KOPT-K1 (cell line): Measurements from ENCODE around the gene DHX34.
"Not testable (repeated sequence)": the region's sequence is repeated elsewhere in the genome, so short reads cannot be mapped to it uniquely, and the experiment has no call there.

ENCODE experiments used
- H3K27ac ChIP-seq: fragments of 200-600 bp; sonication (generic); 2 replicates; pipeline ENCODE4 v1.5.1; 2016; ENCODE audit warnings: antibody characterized with exemption, mild to moderate bottlenecking, low read depth, low read length; ENCODE audit not compliant: poor library complexity, severe bottlenecking
- H3K36me3 ChIP-seq: fragments of 200-600 bp; sonication (generic); 2 replicates; pipeline ENCODE4 v1.5.1; 2017; ENCODE audit warnings: antibody characterized with exemption, mild to moderate bottlenecking, low read length, moderate library complexity; ENCODE audit not compliant: insufficient read depth
- H3K9me3 ChIP-seq: fragments of 200-600 bp; sonication (generic); 2 replicates; pipeline ENCODE4 v1.5.1; 2017; ENCODE audit warnings: antibody characterized with exemption, low read length, mild to moderate bottlenecking; ENCODE audit not compliant: insufficient read depth, poor library complexity, severe bottlenecking

Gene DHX34

GRCh38 chr19:47372603-47373002 is 23.5 kb downstream of the DHX34 start:
- peaks cover 91% of the 10 kb centered on the region for H3K36me3 ChIP-seq
- no peaks in the 10 kb centered on the region for H3K9me3 ChIP-seq
- H3K27ac ChIP-seq = no peak overlapping the region

GRCh38 chr19:47373246-47374240 is 24.4 kb downstream of the DHX34 start:
- H3K36me3 ChIP-seq = peaks cover 98% of the 10 kb centered on the region
- H3K9me3 ChIP-seq = no peaks in the 10 kb centered on the region

DNA sequence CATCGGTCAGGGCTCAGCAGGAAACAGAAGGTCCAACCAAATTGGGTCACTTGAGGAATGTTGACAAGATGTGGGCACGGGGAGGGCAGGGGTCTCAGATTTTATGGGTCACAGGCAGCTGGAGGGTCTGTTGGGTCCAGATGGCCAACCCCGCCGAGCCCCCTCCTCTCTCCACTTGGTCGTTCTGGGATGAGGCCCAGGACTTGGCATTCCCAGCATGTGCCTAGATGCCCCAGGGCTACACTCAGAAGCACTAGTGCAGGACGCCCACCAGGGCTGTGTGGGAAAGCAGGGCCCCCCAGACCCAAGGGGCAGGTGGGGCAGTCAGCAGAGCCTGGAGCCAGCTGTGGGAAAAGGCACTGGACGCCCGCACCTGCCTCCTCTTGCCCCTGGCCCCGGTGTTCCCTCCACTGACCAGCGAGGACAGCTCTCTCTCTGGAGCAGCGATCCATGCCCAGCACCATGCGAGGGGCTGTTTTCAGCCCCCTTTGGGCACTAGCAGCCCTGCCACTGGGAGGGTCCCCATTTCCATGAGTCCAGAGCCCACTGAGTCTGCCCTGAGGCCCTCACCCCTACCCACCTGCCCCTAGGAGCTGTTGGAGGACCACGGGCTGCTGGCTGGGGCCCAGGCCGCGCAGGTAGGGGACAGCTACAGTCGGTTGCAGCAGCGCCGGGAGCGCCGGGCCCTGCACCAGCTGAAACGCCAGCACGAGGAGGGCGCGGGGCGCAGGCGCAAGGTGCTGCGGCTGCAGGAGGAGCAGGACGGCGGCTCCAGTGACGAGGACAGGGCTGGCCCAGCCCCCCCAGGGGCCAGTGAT is 26.0 kb downstream of the DHX34 start:
- no peaks in the 10 kb centered on the region for H3K9me3 ChIP-seq
- no peak overlapping the region for H3K27ac ChIP-seq
- H3K36me3 ChIP-seq = peaks cover 94% of the 10 kb centered on the region

More at GRCh38 chr19:47373246-47374240, 24.4 kb downstream of the DHX34 start:
- no peak overlapping the region for H3K27ac ChIP-seq

DNA sequence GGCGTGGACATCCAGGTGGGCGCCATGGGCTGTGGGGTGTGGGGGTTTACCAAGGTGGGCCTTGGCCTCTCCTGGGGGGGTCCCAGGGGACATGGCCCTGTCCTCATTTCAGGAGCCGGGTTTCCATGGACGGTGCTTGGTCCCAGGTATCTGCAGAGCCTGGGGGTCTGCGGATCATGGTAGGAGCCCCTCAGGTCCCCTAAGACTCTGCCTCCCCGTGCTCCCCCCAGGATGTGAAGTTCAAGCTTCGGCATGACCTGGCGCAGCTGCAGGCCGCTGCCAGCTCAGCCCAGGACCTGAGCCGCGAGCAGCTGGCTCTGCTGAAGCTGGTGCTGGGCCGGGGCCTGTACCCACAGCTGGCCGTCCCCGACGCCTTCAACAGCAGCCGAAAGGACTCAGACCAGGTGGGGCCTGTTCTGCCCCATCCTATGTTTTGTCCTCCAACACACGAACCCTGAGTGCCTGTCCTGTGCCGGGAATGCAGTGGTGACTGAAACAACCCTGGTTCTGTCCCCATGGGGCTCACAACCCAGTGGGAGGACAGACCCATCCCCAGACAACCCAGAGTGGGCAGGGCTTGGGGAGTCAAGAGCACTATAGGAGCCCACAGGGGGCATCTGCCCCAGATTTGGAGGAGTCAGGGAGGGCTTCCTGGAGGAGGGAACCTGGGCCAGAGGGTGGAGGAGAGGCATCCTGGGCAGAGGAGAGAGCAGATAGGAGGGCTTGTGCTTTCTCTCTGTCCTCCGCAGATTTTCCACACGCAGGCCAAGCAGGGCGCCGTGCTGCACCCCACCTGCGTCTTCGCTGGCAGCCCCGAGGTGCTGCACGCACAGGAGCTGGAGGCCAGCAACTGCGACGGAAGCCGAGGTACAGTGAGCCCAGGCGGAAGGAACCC is 26.8 kb downstream of the DHX34 start:
- no peak overlapping the region for H3K27ac ChIP-seq
- peaks cover 95% of the 10 kb centered on the region for H3K36me3 ChIP-seq
- H3K9me3 ChIP-seq = no peaks in the 10 kb centered on the region

GRCh38 chr19:47376589-47377144 is 27.6 kb downstream of the DHX34 start:
- peaks cover 95% of the 10 kb centered on the region for H3K36me3 ChIP-seq
- H3K27ac ChIP-seq = no peak overlapping the region
- H3K9me3 ChIP-seq = no peaks in the 10 kb centered on the region

DNA sequence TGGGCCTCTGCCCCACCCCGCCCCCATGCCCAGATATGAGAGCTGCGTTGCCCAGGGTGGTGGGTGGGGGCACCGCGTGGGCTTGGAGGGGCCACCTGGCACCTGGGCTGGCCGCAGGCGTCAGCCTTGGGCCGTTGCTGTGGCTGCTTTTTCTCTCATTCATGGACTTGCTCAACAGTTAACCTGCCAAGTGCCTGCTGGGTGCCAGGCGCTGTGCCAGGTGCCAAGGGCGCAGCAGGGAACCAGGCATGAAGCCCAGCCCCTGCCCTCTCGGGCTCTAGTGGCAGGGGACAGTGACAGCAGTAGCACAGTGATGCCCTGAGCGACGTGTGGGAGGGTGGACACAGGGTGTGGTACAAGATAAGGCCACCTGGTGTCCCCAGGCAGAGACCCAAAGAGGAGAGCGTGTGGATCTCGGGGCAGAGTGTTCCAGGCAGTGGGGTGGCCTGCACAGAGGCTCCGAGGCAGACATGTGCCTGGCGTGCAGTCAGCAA is 28.1 kb downstream of the DHX34 start:
- Histone ChIP-seq H3K27ac (no peak overlapping the region), H3K36me3 (peaks cover 95% of the 10 kb centered on the region), H3K9me3 (no peaks in the 10 kb centered on the region)

GRCh38 chr19:47377801-47378200 is 28.7 kb downstream of the DHX34 start:
- peaks cover 92% of the 10 kb centered on the region for H3K36me3 ChIP-seq
- H3K9me3 ChIP-seq = no peaks in the 10 kb centered on the region
- no peak overlapping the region for H3K27ac ChIP-seq

DNA sequence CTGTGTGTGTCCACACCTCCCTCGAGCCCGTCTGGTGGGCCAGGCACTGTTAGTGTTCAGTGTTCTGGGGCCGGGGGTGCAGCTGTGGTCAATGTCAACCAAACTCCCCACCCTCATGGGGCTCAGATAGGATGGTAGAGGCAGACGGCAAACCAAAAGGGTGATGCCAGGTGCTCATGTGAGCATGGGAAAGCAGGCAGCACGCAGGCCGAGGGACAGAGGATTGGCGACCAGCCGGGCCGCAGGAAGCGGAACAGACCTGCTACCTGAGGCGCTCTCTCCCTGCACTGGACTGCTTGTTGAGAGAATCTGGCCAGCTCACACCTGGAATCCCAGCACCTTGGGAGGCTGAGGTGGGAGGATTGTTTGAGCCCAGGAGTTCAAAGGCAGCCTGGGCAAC is 29.1 kb downstream of the DHX34 start:
- H3K27ac ChIP-seq = no peak overlapping the region
- H3K36me3 ChIP-seq = peaks cover 88% of the 10 kb centered on the region
- no peaks in the 10 kb centered on the region for H3K9me3 ChIP-seq

DNA sequence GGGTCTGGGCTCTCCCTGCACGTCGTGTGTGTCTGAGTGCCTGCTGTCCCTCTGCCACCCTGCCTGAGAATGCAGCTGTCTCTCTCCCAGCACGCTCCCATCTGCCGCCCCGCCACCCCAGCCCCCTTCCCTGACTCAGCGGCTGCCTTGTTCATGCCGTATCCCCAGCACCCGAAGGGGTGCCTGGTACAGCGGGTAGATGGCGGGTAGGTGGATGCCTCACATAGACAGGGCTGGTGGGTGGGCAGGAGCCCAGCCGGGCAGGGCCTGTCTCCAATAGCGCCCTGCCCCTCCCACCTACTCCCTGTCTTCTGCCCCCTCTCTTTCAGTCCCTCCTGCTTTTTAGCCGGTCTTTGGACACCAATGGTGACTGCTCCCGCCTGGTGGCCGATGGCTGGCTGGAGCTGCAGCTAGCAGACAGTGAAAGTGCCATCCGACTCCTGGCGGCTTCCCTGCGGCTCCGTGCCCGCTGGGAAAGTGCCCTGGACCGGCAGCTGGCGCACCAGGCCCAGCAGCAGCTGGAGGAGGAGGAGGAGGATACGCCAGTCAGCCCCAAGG is 30.3 kb downstream of the DHX34 start:
- Histone ChIP-seq H3K27ac (no peak overlapping the region), H3K36me3 (peaks cover 76% of the 10 kb centered on the region), H3K9me3 (no peaks in the 10 kb centered on the region)

DNA sequence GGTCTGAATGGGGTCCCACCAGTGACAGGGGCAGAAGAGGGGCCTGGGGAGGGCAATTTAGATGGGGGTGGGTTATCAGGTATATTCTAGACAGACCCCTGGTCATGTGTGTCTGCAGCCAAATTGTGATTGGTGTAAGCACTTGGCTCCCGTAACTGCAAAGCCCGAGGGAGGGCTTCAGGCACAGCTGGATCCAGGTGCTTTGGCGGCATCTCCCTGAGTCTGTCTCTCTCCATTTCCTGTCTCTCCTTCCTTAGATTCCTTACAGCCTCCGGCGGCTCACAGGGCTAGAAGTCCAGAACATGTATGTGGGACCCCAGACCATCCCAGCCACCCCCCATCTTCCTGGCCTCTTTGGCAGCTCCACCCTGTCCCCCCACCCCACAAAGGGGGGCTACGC is 31.4 kb downstream of the DHX34 start:
- Histone ChIP-seq H3K27ac (no peak overlapping the region), H3K36me3 (peaks cover 65% of the 10 kb centered on the region), H3K9me3 (no peaks in the 10 kb centered on the region)

DNA sequence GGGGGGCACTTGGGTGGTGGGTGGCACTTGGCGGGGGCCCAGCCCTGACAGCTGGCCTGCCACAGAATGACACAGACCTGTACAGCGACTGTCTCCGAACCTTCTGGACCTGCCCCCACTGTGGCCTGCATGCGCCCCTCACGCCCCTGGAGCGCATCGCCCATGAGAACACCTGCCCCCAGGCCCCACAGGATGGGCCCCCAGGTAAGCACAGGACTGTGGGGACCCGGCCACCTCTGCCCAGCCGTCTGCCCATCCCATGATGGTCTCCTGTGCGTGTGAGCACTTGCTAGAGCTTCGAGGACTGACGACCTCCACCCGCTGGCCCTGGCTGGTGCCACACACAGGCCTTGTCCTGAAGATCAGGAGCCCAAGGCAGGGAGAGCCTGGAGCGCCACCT is 32.0 kb downstream of the DHX34 start:
- H3K9me3 ChIP-seq = no peaks in the 10 kb centered on the region
- H3K27ac ChIP-seq = no peak overlapping the region
- H3K36me3 ChIP-seq = peaks cover 59% of the 10 kb centered on the region

GRCh38 chr19:47381653-47382279 is 32.7 kb downstream of the DHX34 start:
- Histone ChIP-seq H3K36me3 (peaks cover 53% of the 10 kb centered on the region; the same call in 1 of the 2 replicates), H3K9me3 (no peaks in the 10 kb centered on the region), H3K27ac (no peak overlapping the region)

- not testable (repeated sequence) for H3K9me3 ChIP-seq, H3K27ac ChIP-seq
- peaks cover 35% of the 10 kb centered on the region; the same call in 1 of the 2 replicates for H3K36me3 ChIP-seq
These were observed 34.8 kb downstream of the DHX34 start for GRCh38 chr19:47383890-47384289.
